Measurements from ENCODE around the gene PDE11A. TPM values are rescaled to one million over a fixed set of nuclear protein-coding genes. Genes with fewer than 3 reads are reported as not detected.

PDE11A gene
- total and polyA plus RNA-seq, 2 of the 8 experiments (the other 6 are each of a cell fraction or from before 2014, with no cell fraction given), result 0.19 to 0.23 TPM

DNA sequence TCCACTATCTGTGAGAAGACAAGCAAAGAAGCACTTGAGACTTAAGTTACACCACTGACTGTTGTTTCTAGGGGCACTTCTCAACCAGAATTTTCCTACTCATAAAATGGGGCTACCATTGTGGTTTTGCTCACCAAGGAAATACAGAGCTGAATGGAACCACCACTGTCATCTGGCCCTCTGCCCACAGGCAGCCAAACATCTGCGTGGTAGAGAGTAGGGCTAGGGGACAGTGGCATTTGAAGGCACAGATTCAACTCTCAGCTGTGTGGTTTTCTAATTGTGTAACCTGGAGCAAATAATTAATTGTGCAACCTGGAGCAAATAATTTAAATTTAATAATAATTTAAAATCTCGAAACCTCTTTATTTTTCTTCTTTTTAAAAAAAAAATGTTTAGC, 79.6 kb downstream of the PDE11A start:
- FAIRE-seq (no peak), DNase-seq (ENCODE audit: low read depth in 1 of 2, low spot score in 2 of 2) (no peak)
- Histone ChIP-seq H3K23me2 (ENCODE audit: low read depth, low read length) (no peaks in the 10 kb centered on the region), H3K9me3 (ENCODE audit: insufficient read depth in 2 of 2, low read depth in 1 of 2, low read length in 1 of 2) (no peaks in the 10 kb centered on the region), H2BK20ac (ENCODE audit: low read length) (no peak overlapping the region), H3K79me2 (ENCODE audit: control insufficient read depth in 1 of 2, insufficient read depth in 2 of 2, low read length in 2 of 2) (no peaks in the 10 kb centered on the region), H3K79me1 (ENCODE audit: low read depth, low read length) (no peaks in the 10 kb centered on the region), H4K5ac (ENCODE audit: insufficient read length, low read depth, low read length) (no peak overlapping the region), H4K8ac (ENCODE audit: extremely low read depth, insufficient read depth, low read length) (no peak overlapping the region), H3K18ac (ENCODE audit: extremely low read depth, low read length) (no peak overlapping the region), H2BK5ac (ENCODE audit: low read depth, low read length) (no peak overlapping the region), H3K36me3 (ENCODE audit: control insufficient read depth in 2 of 4, insufficient read depth in 4 of 4, low read length in 3 of 4) (no peaks in the 10 kb centered on the region), H2AK5ac (ENCODE audit: low read depth, low read length) (no peak overlapping the region), H3K9ac (replicated peaks in 1 of 4; ENCODE audit: extremely low read depth in 1 of 4, low read depth in 3 of 4, low read length in 3 of 4) (no peak overlapping the region), H3K27me3 (replicated peaks in 1 of 4; ENCODE audit: control insufficient read depth in 3 of 4, extremely low read depth in 1 of 4, insufficient read depth in 3 of 4, low read length in 3 of 4) (no peaks in the 10 kb centered on the region), H3K56ac (replicated peaks; ENCODE audit: insufficient read length, low read depth, low read length) (no peak overlapping the region), H3K4me3 (ENCODE audit: extremely low read depth in 1 of 4, insufficient read depth in 2 of 4, low read depth in 3 of 4, low read length in 4 of 4) (no peak overlapping the region), H3K4me1 (replicated peaks in 1 of 4; ENCODE audit: control insufficient read depth in 3 of 4, insufficient read depth in 4 of 4, low read length in 3 of 4) (no peaks in the 10 kb centered on the region), H2AFZ (ENCODE audit: low read length) (no peak overlapping the region), H4K20me1 (replicated peaks in 1 of 2; ENCODE audit: control insufficient read depth in 1 of 2, insufficient read depth in 2 of 2, low read length in 2 of 2) (no peaks in the 10 kb centered on the region), H2BK12ac (ENCODE audit: low read depth, low read length) (no peak overlapping the region), H2BK15ac (ENCODE audit: low read length) (no peak overlapping the region), H3K4ac (replicated peaks; ENCODE audit: insufficient read length, low read depth, low read length) (no peak overlapping the region), H3K27ac (ENCODE audit: low read depth, low read length) (no peak overlapping the region), H3K4me2 (ENCODE audit: insufficient read depth in 1 of 2, low read depth in 2 of 2, low read length in 2 of 2) (no peak overlapping the region), H3K14ac (ENCODE audit: insufficient read length) (no peak overlapping the region), H4K91ac (replicated peaks; ENCODE audit: insufficient read length, low read length) (no peak overlapping the region), H2BK120ac (replicated peaks; ENCODE audit: low read depth, low read length) (no peak overlapping the region), H3K23ac (ENCODE audit: insufficient read length) (no peak overlapping the region)
- WGBS, 2 experiments (ENCODE audit: extremely low coverage in 1 of 2, insufficient coverage in 1 of 2, insufficient read length in 1 of 2, insufficient replicate concordance in 2 of 2, low coverage in 1 of 2, low lambda C conversion rate in 2 of 2, missing lambda C conversion rate in 1 of 2), result 76% methylated on average over 2 of the region's 2 CpGs; no CpG with 5 or more reads in 1 of the 2 experiments
- CTCF ChIA-PET (ENCODE audit: partially characterized antibody), result interaction anchor here (0.6 to 2.6 kb wide), 2 partner anchors 9 to 802 kb away, joined by 3 to 14 read pairs; no protein-coding TSS in a partner anchor
- TF ChIP-seq NANOG (IDR thresholded peaks at IDR 0.05; ENCODE audit: insufficient read depth, low read depth, low read length, poor library complexity, severe bottlenecking), result no peak
- no peak for TF ChIP-seq CHD2 (IDR thresholded peaks at IDR 0.05; ENCODE audit: low read length)
- no peak for TF ChIP-seq SAP30 (IDR thresholded peaks at IDR 0.05; ENCODE audit: insufficient read depth, insufficient replicate concordance, low read length)
- TF ChIP-seq CBX8 (IDR thresholded peaks at IDR 0.05; ENCODE audit: borderline replicate concordance, low read depth, low read length), result no peak
- TF ChIP-seq KDM1A (IDR thresholded peaks at IDR 0.05; ENCODE audit: borderline replicate concordance, low read length), result no peak
- TF ChIP-seq PHF8 (conservative IDR thresholded peaks at IDR 0.05; ENCODE audit: low read depth, low read length), result no peak
- TF ChIP-seq MAFK (IDR thresholded peaks at IDR 0.05; ENCODE audit: low read depth, low read length), result no peak
- POLR2A ChIA-PET (ENCODE audit: partially characterized antibody), result no interaction called here

Measured in H1 (cell line).